Kidney (tissue), 14 donors: ENCODE data around the gene ANKRD7. TPM values are rescaled to one million over a fixed set of nuclear protein-coding genes. Genes with fewer than 3 reads are reported as not detected.

Experiments used
- DNase-seq, 5 donors: peaks; one replicate each; pipeline ENCODE4 v3.0.0-alpha.2; 2013 to 2020
- FAIRE-seq: peaks from 2 replicates; lab custom pipeline; 2012; peaks lifted over from hg19 to GRCh38; lab: Jason Lieb, UNC
- H3K27ac ChIP-seq, 2 donors: one replicate each; pipeline ENCODE4 v1.7.0; 2013; ENCODE audit warnings: low read depth in 2 of 2, low read length in 2 of 2, inconsistent platforms in 1 of 2
- H3K27me3 ChIP-seq: one replicate; pipeline ENCODE4 v1.7.1; 2013; ENCODE audit warnings: low read length, inconsistent platforms; ENCODE audit not compliant: control insufficient read depth, insufficient read depth
- H3K36me3 ChIP-seq, 3 donors: one replicate each; pipeline versions ENCODE4 v1.7.0 to v1.7.1; 2013; ENCODE audit warnings: low read length in 3 of 3, control low read depth in 1 of 3, inconsistent platforms in 1 of 3; ENCODE audit not compliant: insufficient read depth in 3 of 3, control insufficient read depth in 2 of 3
- H3K4me1 ChIP-seq, 3 donors: one replicate each; pipeline versions ENCODE4 v1.7.0 to v1.7.1; 2013; ENCODE audit warnings: low read length in 3 of 3, inconsistent platforms in 1 of 3, low read depth in 1 of 3; ENCODE audit not compliant: control insufficient read depth in 2 of 3, insufficient read depth in 2 of 3
- H3K4me3 ChIP-seq, 3 donors: one replicate each; pipeline versions ENCODE4 v1.7.0 to v1.8.1; 2013; ENCODE audit warnings: low read length in 3 of 3, control low read depth in 1 of 3, inconsistent platforms in 1 of 3
- H3K9ac ChIP-seq, 3 donors: one replicate each; pipeline versions ENCODE4 v1.7.0 to v1.7.1; 2013; ENCODE audit warnings: low read length in 3 of 3, control low read depth in 1 of 3, inconsistent platforms in 1 of 3
- H3K9me3 ChIP-seq, 3 donors: one replicate each; pipeline versions ENCODE4 v1.7.0 to v1.7.1; 2013; ENCODE audit warnings: low read length in 3 of 3, control low read depth in 1 of 3, inconsistent platforms in 1 of 3; ENCODE audit not compliant: control insufficient read depth in 2 of 3, insufficient read depth in 1 of 3
- CTCF ChIP-seq: IDR thresholded peaks from 3 replicates; pipeline ENCODE4 v1.5.1; 2012; ENCODE audit warnings: mild to moderate bottlenecking, moderate library complexity, borderline replicate concordance; ENCODE audit not compliant: insufficient read depth; ENCODE audit errors: extremely low read depth
- intact Hi-C: fragments of 100-400 bp; cut with DNase I; formaldehyde crosslinking; loops from one replicate; pipeline ENCODE4 v1.11.1; 2022
- polyA plus RNA-seq: library from polyadenylated mRNA; stranded (reverse); fragments of 350-450 nt; fragmentation: Illumina TruSeq; extraction: RNeasy Lipid Tissue Mini Kit (QIAGEN cat#74804); gene quantifications from one replicate; pipeline ENCODE4 v1.2.3, GENCODE V29; 2014; ENCODE audit warnings: low read depth, low replicate concordance; ENCODE audit not compliant: insufficient read depth
- total RNA-seq: library from RNA; stranded (reverse); fragmentation: NEBNext Ultra II Directional; extraction: Animal tissue kit (Norgen Biotek cat#: 25700); gene quantifications from one replicate; pipeline ENCODE4 v1.2.1, GENCODE V29; 2021
- donor health status: control.
- donor health status: control.
- donor health status: control.
- donor health status: control.
- donor health status: control.
- donor health status: DM: yes; HTN: yes; CAD: no.
- donor health status: Normal renal cell carcinoma (clear cell type).

ANKRD7 gene
- total and polyA plus RNA-seq, 2 donors from 2014 or later, result 1.3 to 3.0 TPM

- H3K9ac ChIP-seq, result no peak overlapping the region
- H3K9me3 ChIP-seq, result no peaks in the 10 kb centered on the region
- no peaks in the 10 kb centered on the region for H3K27me3 ChIP-seq
- TF ChIP-seq CTCF, result no peak
- intact Hi-C loops, result no loop called here
- H3K27ac ChIP-seq, result no peak overlapping the region
- H3K36me3 ChIP-seq, result no peaks in the 10 kb centered on the region
- no peak for DNase-seq
- H3K4me3 ChIP-seq, result no peak overlapping the region
- no peaks in the 10 kb centered on the region for H3K4me1 ChIP-seq
- FAIRE-seq, result no peak
These were observed 19.2 kb downstream of the ANKRD7 start for GRCh38 chr7:118243695-118244094.

- DNase-seq (no peak), FAIRE-seq (no peak)
- no peaks in the 10 kb centered on the region for H3K9me3 ChIP-seq
- H3K9ac ChIP-seq, result no peak overlapping the region
- no peak overlapping the region for H3K4me3 ChIP-seq
- H3K27me3 ChIP-seq, result no peaks in the 10 kb centered on the region
- H3K4me1 ChIP-seq, result no peaks in the 10 kb centered on the region
- intact Hi-C loops, result no loop called here
- H3K27ac ChIP-seq, result no peak overlapping the region
- no peaks in the 10 kb centered on the region for H3K36me3 ChIP-seq
- TF ChIP-seq CTCF, result no peak
These were observed 20.9 kb downstream of the ANKRD7 start for GRCh38 chr7:118245267-118246040.

DNA sequence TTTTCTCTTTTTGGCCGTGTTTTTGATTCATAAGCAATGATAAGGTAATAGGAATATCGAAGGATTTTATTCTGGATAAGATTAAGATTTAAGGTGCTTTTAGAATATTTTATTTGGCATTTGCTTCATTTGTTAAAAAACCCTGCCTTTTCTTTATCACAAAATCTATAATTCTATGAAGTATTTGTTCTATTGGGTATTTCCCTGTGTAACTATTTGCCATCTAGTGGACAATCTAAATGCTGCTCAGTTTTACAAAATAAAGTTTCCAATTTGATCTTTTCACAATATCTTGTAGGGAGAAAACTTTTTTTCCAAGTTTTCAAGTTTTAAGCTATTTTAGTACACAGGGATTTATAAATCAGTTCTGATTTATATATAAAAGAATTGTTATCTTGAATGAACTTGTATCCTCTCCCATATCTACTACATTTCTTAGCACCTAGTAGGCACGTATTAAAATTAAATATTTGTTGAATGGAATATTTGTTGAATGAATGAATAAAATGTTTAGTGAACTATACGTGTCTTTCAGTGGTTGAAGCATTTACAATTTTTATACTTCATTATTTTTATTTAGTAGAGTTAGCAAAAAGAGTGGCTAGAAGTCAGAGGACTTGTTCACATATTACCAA, 26.5 kb downstream of the ANKRD7 start:
- FAIRE-seq (no peak), DNase-seq (no peak)
- H3K9me3 ChIP-seq, result no peaks in the 10 kb centered on the region
- no peaks in the 10 kb centered on the region for H3K36me3 ChIP-seq
- H3K4me1 ChIP-seq, result no peaks in the 10 kb centered on the region
- no peak overlapping the region for H3K4me3 ChIP-seq
- TF ChIP-seq CTCF, result peak; percentile 7
- no peaks in the 10 kb centered on the region for H3K27me3 ChIP-seq
- no peak overlapping the region for H3K9ac ChIP-seq
- no peak overlapping the region for H3K27ac ChIP-seq
- intact Hi-C loops, result no loop called here
